Measurements from ENCODE around the gene C2orf74. TPM values are rescaled to one million over a fixed set of nuclear protein-coding genes. Genes with fewer than 3 reads are reported as not detected.
"Not testable (repeated sequence)": the region's sequence is repeated elsewhere in the genome, so short reads cannot be mapped to it uniquely, and the experiment has no call there.

The C2orf74 gene
- total RNA-seq, 1 experiment from 2014 or later = 7.1 TPM

DNA sequence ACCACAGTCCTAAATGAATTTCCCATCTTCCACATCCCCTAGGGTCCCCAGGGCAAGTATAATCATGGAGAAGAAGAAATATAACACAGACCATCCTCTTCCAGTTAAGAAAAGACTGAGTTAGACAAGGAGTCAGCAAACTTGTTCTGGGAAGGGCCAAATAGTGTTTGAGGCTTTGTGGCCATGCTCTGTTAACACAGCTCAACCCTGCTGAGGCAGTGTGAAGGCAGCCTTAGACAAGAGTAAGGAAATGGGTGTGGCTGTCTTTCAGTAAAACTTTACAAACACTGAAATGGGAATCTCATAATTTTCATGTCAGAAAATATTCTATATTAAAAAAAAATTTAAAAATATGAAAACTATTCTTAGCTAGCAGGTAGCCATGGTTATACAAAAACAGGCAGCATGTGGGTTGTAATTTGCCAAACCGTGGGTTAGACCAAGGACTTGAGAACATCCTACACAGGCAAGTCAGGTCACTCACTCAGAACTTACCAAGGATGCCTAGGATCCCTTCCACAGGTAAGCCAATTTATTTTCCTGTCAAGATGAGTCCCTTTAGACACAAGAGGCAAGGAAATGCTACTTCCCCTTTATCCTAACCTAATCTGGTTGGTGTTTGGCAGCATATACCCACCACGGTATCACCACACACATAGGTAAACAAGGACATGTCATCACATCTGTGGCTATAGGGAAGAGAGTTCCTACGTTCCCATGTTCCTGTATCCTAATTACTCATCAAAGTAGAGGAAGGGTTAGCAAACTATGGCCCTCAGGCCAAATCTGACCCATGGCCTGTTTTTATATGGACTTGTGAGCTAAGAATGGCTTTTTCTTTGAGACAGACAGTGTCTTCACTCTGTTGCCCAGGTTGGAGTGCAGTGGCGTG is 31.9 kb downstream of the C2orf74 start:
- no peak overlapping the region for H3K4me3 ChIP-seq (ENCODE audit: low read depth, low read length, poor library complexity, severe bottlenecking)
- no peaks in the 10 kb centered on the region for H3K9me3 ChIP-seq (ENCODE audit: low read depth, low read length, poor library complexity, severe bottlenecking)
- ChIA-PET CTCF (interaction anchor here (0.6 kb wide), 1 partner anchor 156 kb away, joined by 3 read pairs; no protein-coding TSS in a partner anchor), POLR2A (ENCODE audit: low non-redundant PET) (no interaction called here)
- TF ChIP-seq EZH2 (IDR thresholded peaks at IDR 0.05; ENCODE audit: borderline replicate concordance, low read depth, low read length, poor library complexity, severe bottlenecking) = no peak
- TF ChIP-seq, protein P1, sequence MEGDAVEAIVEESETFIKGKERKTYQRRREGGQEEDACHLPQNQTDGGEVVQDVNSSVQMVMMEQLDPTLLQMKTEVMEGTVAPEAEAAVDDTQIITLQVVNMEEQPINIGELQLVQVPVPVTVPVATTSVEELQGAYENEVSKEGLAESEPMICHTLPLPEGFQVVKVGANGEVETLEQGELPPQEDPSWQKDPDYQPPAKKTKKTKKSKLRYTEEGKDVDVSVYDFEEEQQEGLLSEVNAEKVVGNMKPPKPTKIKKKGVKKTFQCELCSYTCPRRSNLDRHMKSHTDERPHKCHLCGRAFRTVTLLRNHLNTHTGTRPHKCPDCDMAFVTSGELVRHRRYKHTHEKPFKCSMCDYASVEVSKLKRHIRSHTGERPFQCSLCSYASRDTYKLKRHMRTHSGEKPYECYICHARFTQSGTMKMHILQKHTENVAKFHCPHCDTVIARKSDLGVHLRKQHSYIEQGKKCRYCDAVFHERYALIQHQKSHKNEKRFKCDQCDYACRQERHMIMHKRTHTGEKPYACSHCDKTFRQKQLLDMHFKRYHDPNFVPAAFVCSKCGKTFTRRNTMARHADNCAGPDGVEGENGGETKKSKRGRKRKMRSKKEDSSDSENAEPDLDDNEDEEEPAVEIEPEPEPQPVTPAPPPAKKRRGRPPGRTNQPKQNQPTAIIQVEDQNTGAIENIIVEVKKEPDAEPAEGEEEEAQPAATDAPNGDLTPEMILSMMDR (conservative IDR thresholded peaks at IDR 0.05; ENCODE audit: low read depth, low read length) = no peak
- H3K27ac ChIP-seq (ENCODE audit: low read depth, low read length, poor library complexity, severe bottlenecking) = no peak overlapping the region
- no peaks in the 10 kb centered on the region for H3K4me1 ChIP-seq (ENCODE audit: insufficient read depth, low read length, poor library complexity, severe bottlenecking)
- no TSS peak for BruUV-seq (replicated peaks)
- intact Hi-C loops (cut with micrococcal nuclease; ENCODE audit: unreplicated experiment) = no loop called here
- no peak for DNase-seq (ENCODE audit: low spot score)
- H3K27me3 ChIP-seq (replicated peaks; ENCODE audit: insufficient read depth, low read depth, low read length, poor library complexity) = no peaks in the 10 kb centered on the region
- H3K36me3 ChIP-seq (ENCODE audit: insufficient read depth, low read length, poor library complexity, severe bottlenecking) = peaks cover 22% of the 10 kb centered on the region

DNA sequence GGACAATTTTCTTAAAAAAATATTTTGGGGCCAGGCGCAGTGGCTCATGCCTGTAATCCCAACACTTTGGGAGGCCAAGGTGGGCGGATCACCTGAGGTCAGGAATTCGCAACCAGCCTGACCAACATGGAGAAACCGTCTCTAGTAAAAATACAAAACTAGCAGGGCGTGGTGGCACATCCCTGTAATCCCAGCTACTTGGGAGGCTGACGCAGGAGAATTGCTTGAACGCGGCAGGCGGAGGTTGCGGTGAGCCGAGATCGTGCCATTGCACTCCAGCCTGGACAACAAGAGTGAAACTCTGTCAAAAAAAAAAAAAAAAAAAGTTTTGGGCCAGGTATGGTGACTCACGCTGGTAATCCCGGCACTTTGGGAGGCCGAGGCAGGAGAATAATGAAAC is 32.7 kb downstream of the C2orf74 start:
- peaks cover 17% of the 10 kb centered on the region for H3K36me3 ChIP-seq (ENCODE audit: insufficient read depth, low read length, poor library complexity, severe bottlenecking)
- H3K27me3 ChIP-seq (replicated peaks; ENCODE audit: insufficient read depth, low read depth, low read length, poor library complexity); H3K27ac ChIP-seq (ENCODE audit: low read depth, low read length, poor library complexity, severe bottlenecking); BruUV-seq (replicated peaks); POLR2A ChIA-PET (ENCODE audit: low non-redundant PET); H3K4me3 ChIP-seq (ENCODE audit: low read depth, low read length, poor library complexity, severe bottlenecking); DNase-seq (ENCODE audit: low spot score); CTCF ChIA-PET; H3K9me3 ChIP-seq (ENCODE audit: low read depth, low read length, poor library complexity, severe bottlenecking); H3K4me1 ChIP-seq (ENCODE audit: insufficient read depth, low read length, poor library complexity, severe bottlenecking); intact Hi-C loops (cut with micrococcal nuclease; ENCODE audit: unreplicated experiment): not testable (repeated sequence)

DNA sequence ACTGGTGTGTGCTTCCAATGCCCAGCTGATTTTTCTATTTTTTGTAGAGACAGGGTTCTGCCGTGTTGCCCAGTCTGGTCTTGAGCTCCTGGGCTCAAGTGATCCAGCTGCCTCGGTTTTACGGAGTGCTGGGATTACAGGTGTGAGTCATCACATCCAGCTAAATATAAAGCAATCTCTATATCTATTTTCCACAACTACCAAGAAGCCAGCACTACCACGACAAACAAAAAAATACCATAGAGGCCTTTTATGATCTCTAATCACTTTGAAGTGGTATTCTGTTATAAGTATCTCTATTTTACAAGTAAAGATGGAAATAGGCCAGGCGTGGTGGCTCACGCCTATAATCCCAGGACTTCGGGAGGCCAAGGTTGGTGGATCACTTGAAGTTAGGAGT is 34.7 kb downstream of the C2orf74 start:
- Histone ChIP-seq H3K4me3 (ENCODE audit: low read depth, low read length, poor library complexity, severe bottlenecking) (no peak overlapping the region), H3K27me3 (replicated peaks; ENCODE audit: insufficient read depth, low read depth, low read length, poor library complexity) (no peaks in the 10 kb centered on the region), H3K27ac (ENCODE audit: low read depth, low read length, poor library complexity, severe bottlenecking) (no peak overlapping the region), H3K9me3 (ENCODE audit: low read depth, low read length, poor library complexity, severe bottlenecking) (no peaks in the 10 kb centered on the region), H3K36me3 (ENCODE audit: insufficient read depth, low read length, poor library complexity, severe bottlenecking) (peaks cover 6% of the 10 kb centered on the region), H3K4me1 (ENCODE audit: insufficient read depth, low read length, poor library complexity, severe bottlenecking) (no peaks in the 10 kb centered on the region)
- BruUV-seq (replicated peaks) = no TSS peak
- DNase-seq (ENCODE audit: low spot score) = no peak
- intact Hi-C loops (cut with micrococcal nuclease; ENCODE audit: unreplicated experiment) = no loop called here
- CTCF ChIA-PET = no interaction called here
- POLR2A ChIA-PET (ENCODE audit: low non-redundant PET) = no interaction called here
- TF ChIP-seq, protein P1 (conservative IDR thresholded peaks at IDR 0.05; ENCODE audit: low read depth, low read length) = no peak
- TF ChIP-seq EZH2 (IDR thresholded peaks at IDR 0.05; ENCODE audit: borderline replicate concordance, low read depth, low read length, poor library complexity, severe bottlenecking) = no peak
